Central memory CD4-positive, alpha-beta T cell (primary cell): ENCODE data around the gene IL15.
"Not testable (repeated sequence)": the region's sequence is repeated elsewhere in the genome, so short reads cannot be mapped to it uniquely, and the experiment has no call there.

ENCODE experiments used
- DNase-seq: peaks from one replicate; pipeline ENCODE4 v3.0.0; 2022

IL15 gene

DNA sequence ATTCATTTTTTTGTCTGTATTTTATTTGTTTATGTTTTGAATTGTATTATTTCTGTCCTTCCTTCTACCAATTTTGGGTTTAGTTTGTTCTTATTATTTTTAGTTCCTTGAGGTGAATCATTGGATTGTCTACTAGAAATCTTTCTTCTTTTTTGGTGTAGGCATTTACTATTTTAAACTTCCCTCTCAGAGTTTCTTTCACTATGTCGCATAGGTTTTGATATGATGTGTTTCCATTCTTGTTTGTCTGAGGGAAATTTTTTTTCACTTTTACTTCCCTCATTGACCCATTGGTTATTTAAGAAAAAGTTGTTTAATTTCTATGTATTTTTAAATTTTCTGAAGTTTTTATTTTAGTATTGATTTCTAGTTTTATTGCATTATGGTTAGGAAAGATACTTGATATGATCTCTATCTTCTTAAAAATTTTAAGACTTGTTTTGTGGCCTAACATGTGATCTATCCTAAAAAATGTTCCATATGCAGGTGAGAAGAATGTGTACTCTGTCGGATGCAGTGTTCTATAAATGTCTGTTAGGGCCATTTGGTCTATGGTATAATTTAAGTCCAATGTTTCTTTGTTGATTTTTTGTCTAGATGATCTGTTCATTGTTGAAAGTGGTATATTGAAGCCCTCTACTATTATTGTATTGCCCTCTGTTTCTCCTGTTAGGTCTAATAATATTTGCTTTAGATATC is 68.8 kb downstream of the IL15 start:
- no peak for DNase-seq

DNA sequence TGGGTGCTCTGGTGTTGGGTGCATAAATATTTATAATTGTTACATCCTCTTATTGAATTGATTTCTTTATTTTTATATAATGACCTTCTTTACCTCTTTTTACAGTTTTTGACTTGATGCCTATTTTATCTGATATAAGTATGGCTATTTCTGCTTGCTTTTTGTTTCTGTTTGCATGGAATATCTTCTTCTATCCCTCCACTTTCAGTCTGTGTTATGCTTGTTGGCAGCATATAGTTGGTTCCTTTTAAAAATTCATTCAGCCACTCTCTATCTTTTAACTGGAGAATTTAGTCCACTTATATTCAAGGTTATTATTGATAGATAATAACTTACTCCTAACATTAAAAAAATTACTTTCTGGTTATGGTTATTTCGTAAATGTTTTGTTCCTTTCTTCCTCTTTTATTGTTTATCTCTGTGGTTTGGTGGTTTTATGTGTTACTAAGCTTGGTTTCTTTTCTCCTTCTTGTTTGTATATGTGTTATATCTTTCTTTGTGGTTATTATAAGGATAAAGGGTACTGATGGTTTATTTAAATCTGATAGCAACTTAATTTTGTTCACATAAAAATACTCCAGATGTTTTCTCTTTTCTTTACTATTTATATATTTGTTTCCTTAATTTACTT is 69.5 kb downstream of the IL15 start:
- DNase-seq, result no peak

DNA sequence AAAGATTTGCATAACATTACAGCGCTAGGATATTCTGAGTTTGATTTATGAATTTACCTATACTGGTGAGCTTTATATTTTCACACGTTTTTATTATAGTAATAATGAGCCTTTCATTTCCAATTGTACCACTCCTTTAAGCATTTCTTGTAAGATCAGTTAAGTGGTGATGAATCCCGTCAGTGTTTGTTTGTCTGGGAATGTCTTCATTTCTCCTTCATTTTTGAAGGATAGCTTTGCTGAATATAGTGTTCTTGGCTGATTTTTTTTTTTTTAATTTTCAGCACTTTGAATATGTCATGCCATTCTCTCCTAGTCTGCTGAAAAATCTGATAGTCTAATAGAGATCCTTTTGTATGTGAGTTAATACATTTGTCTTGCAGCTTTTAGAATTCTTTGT is 70.1 kb downstream of the IL15 start:
- DNase-seq, result no peak

GRCh38 chr4:141711211-141711610 is 74.8 kb downstream of the IL15 start:
- no peak for DNase-seq

- DNase-seq, result no peak
These were observed 76.8 kb downstream of the IL15 start for GRCh38 chr4:141713185-141713584.

GRCh38 chr4:141713771-141714445 is 77.5 kb downstream of the IL15 start:
- DNase-seq, result no peak

GRCh38 chr4:141719585-141719984 is 83.2 kb downstream of the IL15 start:
- DNase-seq, result no peak

- DNase-seq, result no peak
These were observed 84.8 kb downstream of the IL15 start for GRCh38 chr4:141721174-141721573.

- DNase-seq, result no peak
These were observed 88.3 kb downstream of the IL15 start for GRCh38 chr4:141724646-141725045.

GRCh38 chr4:141727420-141727819 is 91.0 kb downstream of the IL15 start:
- DNase-seq, result no peak

DNA sequence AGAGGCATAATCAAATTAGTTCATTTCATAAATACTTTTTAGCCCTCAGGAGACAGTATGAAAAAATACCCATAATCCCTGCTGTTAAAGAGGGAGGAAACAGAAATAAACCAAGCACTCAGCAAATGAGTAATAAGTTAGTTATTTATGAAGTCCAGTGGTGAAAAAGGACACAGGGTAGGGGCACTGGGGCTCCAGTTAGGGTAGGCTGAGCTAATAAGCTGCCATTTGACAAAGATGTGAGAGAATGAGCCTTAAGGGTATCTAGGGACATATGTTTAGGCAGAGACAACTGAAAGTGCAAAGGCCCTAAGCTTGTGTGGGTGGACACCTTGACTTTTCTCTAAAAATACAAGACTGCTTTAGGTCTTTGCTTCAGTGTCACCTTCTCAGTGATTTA is 94.4 kb downstream of the IL15 start:
- no peak for DNase-seq

- no peak for DNase-seq
These were observed 95.1 kb downstream of the IL15 start for GRCh38 chr4:141731481-141731880.

DNA sequence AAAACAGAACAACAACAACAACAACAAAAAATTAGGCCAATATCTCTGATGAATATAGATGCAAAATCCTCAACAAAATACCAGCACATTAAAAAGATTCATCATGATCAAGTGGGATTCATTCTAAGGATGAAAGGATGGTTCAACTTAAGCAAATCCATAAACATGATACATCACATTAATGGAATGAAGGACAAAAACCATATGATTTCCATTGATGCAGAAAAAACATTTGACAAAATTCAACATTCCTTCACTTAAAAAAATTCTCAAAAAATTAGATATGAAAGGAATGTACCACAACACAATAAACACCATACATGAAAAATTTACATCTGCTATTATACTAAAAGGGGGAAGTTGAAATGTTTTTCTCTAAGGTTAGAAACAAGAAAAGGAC is 103.3 kb downstream of the IL15 start:
- no peak for DNase-seq

DNA sequence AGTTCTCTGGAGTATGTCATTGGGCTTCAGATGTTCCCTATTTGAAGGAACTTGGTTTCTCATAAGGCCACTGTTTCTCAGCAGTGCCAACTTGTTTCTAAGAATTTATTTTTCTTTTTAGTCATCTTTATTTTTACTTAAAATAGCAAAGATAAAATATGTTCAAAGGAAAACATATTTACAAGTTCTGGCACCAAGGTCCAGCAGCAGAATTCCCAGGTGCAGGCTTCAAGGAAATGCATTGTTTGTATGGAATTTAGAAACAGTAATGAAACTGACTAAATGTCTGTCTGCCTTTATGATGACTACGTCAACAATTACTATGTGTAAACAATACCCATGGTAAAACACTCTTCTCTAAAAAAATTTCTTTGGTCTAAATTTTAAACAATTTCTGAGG is 109.6 kb downstream of the IL15 start:
- no peak for DNase-seq

DNA sequence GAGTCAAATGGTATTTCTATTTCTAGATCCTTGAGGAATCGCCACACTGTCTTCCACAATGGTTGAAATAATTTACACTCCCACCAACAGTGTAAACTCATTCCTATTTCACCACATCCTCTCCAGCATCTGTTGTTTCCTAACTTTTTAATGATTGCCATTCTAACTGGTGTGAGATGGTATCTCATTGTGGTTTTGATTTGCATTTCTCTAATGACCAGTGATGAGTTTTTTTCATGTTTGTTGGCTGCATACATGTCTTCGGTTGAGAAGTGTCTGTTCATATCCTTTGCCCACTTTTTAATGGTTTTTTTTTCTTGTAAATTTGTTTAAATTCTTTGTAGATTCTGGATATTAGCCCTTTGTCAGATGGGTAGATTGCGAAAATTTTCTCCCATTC is 115.4 kb downstream of the IL15 start:
- not testable (repeated sequence) for DNase-seq

GRCh38 chr4:141757287-141757686 is 120.9 kb downstream of the IL15 start:
- DNase-seq, result no peak

DNA sequence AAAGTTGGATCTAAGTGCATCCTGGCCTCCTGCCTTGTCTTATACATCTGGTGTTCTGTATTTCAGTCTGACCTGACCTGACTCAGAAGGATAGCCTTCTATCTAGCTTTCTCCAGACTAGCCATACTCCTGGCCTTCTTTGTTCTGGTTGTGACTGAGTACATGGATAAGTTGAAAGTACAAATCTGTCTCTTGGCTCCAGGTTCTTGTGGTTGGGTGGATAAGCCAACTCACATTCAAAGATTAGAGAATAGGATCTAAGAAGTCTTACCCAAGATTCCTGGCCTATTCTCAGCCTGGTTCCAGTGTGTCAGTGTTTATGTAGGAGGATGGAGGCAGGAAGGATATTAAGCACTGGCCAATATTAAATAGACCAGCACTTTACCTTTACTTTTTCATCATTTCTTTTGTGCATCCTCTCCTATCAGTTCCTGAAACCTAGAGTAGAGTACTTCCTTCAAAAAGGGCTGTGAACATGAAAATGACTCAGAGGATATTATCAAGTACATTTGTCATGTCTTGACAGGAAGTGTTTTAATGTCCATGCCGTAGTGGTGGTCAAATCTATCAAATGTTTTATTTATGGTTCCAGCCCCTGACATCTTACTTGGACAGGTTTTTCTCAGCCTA is 123.5 kb downstream of the IL15 start:
- DNase-seq, result no peak

GRCh38 chr4:141761926-141762325 is 125.5 kb downstream of the IL15 start:
- no peak for DNase-seq

- DNase-seq, result no peak
These were observed 127.0 kb downstream of the IL15 start for GRCh38 chr4:141763374-141763773.

DNA sequence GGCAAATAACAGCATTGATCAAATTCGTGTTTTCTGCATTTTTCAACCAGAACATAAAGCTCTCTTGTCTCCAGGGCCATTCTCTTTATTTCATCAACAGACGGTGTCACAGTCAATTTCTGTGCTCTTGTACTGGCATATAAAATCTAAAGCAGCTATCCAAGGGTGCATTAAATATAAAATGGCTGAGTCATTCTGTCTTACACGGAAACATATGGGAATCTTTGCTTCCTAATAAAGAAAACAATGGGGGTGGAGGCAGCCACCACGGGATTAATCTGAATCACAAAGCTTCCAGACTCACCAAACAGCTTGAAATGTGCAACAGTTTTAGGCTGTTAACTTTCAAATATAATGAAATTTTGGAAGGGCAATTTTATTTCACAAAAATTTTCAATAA is 132.6 kb downstream of the IL15 start:
- DNase-seq, result no peak

GRCh38 chr4:141771889-141772830 is 135.8 kb downstream of the IL15 start:
- no peak for DNase-seq

DNA sequence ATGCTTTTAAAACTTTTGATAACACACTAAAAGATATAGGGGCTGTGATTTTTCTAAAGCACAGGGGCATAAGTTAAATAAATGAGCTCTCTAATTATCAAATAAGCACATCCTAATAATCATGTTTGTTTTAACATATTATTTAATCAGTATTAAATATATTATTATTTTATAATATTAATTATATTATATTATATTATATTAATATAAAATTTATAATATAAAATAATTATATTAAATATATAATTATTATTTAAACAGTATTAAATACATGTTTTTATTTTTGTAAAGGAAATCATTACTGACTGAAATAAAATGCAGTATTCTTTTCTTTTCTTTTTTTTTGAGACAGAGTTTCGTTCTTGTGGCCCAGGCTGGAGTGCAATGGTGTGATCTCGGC is 136.5 kb downstream of the IL15 start:
- no peak for DNase-seq

DNA sequence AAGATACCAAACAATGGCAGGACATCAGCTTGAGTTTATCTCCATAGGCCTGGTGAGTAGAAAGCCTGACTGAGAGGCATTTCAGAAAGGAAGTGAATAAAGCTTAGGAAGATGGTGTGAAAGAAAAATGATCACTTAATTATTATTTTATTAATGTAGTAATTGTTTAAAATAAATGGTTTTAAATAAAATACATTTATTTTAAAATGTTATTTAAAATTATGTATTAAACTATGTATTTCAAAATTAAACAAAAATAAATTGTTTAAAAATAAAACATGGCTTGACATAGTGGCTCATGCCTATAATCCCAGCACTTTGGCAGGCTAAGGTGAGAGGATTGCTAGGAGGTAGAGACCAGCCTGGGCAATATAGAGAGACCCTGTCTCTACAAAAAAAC is 145.8 kb downstream of the IL15 start:
- no peak for DNase-seq
